GM19043 (cell line): ENCODE data around the gene CARHSP1.
"Not testable (repeated sequence)": the region's sequence is repeated elsewhere in the genome, so short reads cannot be mapped to it uniquely, and the experiment has no call there.

Experiments
- ATAC-seq: cut with Tn5 transposase; IDR thresholded peaks from one replicate; pipeline ENCODE4 v1.9.1; 2021; ENCODE audit warnings: low read depth; ENCODE audit not compliant: unreplicated experiment

CARHSP1 gene

DNA sequence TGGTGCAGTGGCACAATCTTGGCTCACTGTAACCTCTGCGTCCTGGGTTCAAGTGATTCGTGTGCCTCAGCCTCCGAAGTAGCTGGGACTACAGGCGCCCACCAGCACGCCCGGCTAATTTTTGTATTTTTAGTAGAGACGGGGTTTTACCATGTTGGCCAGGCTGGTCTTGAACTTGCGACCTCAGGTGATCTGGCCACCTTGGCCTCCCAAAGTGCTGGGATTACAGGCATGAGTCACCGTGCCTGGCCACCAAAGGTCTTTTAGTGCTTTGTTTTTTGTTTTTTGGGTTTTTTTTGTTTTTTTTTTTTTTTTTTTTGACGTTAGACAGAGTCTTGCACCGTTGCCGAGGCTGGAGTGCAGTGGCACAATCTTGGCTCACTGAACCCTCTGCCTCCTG lies 65.1 kb downstream of the CARHSP1 start:
- not testable (repeated sequence) for ATAC-seq
